Activated CD4-positive, alpha-beta T cell treated with anti-CD3 and anti-CD28 coated beads, Interleukin-10, Interleukin-2, amounts not matched to agents 100 ng/mL and 50 ng/mL, durations not matched to agents 16 hours and 8 hours (primary cell): ENCODE data around the gene RNF10.
A peak's percentile ranks its signal among the peaks of the same experiment; 100 is the strongest.

ENCODE experiments used
- DNase-seq: peaks from one replicate; pipeline ENCODE4 v3.0.0-alpha.2; 2020

The RNF10 gene

DNA sequence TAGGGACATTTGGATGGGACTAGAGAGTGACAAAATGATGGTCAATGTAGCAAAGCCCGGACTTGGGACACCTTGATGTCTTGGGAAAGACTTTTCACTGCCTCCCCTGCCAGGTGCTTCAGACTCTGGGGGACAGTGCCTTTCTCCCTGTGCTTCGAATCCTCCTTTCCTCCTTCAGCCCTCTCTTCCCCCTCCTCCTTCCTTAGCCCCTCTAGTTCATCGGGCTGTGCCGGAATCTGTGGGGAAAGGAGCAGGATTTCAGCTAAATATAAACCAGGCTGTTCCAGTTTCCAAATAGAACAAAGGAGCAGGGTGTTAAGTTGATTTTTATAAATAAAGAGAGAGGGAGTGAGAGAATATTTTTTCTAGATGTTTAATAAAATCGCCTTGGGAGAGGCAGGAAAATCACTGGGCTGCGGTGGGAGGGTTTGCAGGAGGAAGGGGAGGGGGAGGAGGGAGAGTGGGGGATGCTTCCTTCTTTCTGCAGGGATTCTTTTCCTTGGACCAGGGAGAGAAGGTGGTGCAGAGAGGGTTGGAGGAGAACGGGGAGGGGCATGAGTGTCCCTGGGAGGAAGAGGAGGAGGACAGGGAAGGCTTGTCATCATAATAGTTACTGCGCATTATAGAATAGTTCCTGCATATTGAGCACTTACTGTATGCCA, 84.9 kb downstream of the RNF10 start:
- no peak for DNase-seq

DNA sequence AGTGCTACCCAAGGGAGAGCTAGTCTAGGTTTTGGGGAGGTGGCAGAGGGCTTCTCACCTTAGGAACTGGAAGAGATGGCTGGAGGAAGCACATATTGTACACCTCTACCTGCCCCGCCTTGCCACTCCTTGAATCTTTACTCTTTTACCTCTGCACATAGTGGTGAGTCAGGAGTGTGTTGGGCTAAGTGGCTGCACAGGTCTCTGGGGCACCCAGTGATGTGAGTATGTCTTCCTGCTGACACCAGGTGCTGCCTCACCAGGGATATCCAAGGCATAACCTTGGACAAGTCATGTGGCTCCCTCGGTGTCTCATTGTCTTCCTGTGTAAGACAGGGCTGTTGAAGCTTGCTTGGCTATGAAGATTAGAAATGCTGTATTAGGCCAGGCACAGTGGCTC, 86.5 kb downstream of the RNF10 start:
- no peak for DNase-seq

DNA sequence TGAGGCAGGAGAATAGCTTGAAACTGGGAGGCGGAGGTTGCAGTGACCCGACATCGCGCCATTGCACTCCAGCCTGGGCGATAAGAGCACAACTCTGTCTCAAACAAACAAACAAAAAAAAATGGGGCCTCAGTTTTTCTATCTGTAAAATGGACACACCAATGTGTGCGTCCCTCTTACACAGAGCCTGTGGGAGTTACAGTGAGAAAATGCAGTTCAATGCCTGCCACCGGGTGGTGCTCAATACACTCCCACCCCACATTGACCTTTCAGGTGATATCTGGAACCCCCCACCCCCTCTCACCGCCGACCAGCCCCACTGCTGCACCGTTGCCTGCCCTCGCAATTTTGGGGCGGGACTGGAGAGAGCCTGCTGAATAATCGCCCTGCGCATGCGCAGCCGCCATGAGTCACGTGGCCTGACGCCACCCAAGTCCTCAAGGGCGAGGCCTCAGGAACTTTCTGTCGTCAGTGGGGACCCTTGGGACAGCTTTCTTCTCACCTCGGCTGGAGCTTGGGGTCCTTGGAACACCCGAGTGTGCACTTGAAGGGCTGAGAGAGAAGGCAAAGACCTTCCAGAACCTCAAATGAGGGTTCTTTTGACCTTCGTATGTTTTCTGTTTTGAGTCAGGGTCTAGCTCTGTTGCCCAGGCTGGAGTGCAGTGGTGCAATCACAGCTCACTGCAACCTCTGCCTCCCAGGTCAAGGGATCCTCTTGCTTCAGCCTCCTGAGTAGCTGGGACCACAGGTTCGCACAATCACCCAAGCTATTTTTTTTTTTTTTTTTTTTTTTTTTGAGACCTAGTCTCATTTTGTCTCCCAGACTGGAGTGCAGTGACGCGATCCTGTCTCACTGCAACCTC, 91.6 kb downstream of the RNF10 start:
- peak; percentile 25 for DNase-seq
